22Rv1 (cell line): ENCODE measurements around the gene TNC.

Experiments
- ZFX ChIP-seq: fragments of 450-650 bp; IDR thresholded peaks from 2 replicates; pipeline ENCODE4 v1.6.1; 2017; ENCODE audit warnings: antibody characterized with exemption, borderline replicate concordance
- TF ChIP-seq, protein P1 (sequence below): fragments of 450-650 bp; IDR thresholded peaks from 2 replicates; pipeline ENCODE4 v1.5.1; 2017; ENCODE audit warnings: mild to moderate bottlenecking

DNA sequence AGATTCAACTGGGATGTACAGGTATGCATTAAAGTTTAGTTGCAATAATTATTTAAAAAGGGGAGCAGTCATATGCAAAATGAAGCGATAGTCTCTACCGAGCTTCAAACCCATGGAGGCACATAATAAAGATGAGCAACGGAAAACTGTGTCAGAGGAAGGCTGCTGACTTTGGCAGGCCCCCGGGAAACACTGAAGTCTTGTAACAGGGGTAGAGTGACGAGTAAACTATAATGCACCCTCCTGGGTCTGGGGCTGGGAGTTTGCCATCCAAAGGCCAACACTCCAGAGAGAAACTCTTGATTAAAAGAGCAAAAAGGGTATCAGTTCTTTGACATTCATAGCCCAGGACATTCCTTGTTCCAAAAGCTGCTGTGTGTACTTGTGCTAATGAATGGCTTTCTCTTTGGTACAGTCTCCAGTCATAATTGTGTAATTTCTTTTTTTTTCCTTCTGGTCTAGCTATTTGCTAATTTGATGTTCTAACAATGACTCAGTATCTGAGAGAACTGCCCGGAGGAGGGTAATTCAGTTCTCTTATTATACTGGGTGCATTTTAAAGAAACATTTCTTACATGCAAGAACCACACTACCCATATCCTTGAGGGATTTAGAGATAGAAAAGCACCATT lies 59.2 kb downstream of the TNC start:
- TF ChIP-seq, protein P1, sequence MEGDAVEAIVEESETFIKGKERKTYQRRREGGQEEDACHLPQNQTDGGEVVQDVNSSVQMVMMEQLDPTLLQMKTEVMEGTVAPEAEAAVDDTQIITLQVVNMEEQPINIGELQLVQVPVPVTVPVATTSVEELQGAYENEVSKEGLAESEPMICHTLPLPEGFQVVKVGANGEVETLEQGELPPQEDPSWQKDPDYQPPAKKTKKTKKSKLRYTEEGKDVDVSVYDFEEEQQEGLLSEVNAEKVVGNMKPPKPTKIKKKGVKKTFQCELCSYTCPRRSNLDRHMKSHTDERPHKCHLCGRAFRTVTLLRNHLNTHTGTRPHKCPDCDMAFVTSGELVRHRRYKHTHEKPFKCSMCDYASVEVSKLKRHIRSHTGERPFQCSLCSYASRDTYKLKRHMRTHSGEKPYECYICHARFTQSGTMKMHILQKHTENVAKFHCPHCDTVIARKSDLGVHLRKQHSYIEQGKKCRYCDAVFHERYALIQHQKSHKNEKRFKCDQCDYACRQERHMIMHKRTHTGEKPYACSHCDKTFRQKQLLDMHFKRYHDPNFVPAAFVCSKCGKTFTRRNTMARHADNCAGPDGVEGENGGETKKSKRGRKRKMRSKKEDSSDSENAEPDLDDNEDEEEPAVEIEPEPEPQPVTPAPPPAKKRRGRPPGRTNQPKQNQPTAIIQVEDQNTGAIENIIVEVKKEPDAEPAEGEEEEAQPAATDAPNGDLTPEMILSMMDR, result no peak
- TF ChIP-seq ZFX, result no peak
